H1 (cell line): Measurements from ENCODE around the gene TPM1. TPM values are rescaled to one million over a fixed set of nuclear protein-coding genes. Genes with fewer than 3 reads are reported as not detected.

Experiments
- CTCF ChIA-PET: fragments of 300-600 bp; sonication (Branson Sonifier 250); formaldehyde crosslinking; loops from one replicate; lab custom pipeline; 2021; ENCODE audit not compliant: partially characterized antibody; lab: Charles Lee
- POLR2A ChIA-PET: fragments of 300-600 bp; sonication (Branson Sonifier 250); formaldehyde crosslinking; loops from one replicate; lab custom pipeline; 2021; ENCODE audit warnings: inconsistent platforms; ENCODE audit not compliant: partially characterized antibody; lab: Charles Lee
- DNase-seq, 2 experiments: peaks; one replicate each; pipeline versions ENCODE4 v3.0.0 to v3.0.0-alpha.2; 2010 to 2022; ENCODE audit warnings: low spot score in 2 of 2, low read depth in 1 of 2, mixed read lengths in 1 of 2
- FAIRE-seq: peaks from 2 replicates; lab custom pipeline; 2011; peaks lifted over from hg19 to GRCh38; lab: Jason Lieb, UNC
- H2AFZ ChIP-seq: 2 replicates; pipeline ENCODE4 v1.8.1; 2012; ENCODE audit warnings: low read length, inconsistent platforms
- H2AK5ac ChIP-seq: 2 replicates; pipeline ENCODE4 v1.6.1; 2013; ENCODE audit warnings: low read depth, low read length
- H2BK120ac ChIP-seq: replicated peaks from 2 replicates; pipeline ENCODE3; 2013; ENCODE audit warnings: low read depth, low read length, inconsistent platforms
- H2BK12ac ChIP-seq: 2 replicates; pipeline ENCODE4 v1.6.1; 2013; ENCODE audit warnings: low read depth, low read length
- H2BK15ac ChIP-seq: 2 replicates; pipeline ENCODE4 v1.6.1; 2013; ENCODE audit warnings: low read length
- H2BK20ac ChIP-seq: 2 replicates; pipeline ENCODE4 v1.6.1; 2013; ENCODE audit warnings: low read length
- H2BK5ac ChIP-seq: 2 replicates; pipeline ENCODE4 v1.6.1; 2013; ENCODE audit warnings: low read depth, low read length
- H3K14ac ChIP-seq: 2 replicates; pipeline ENCODE4 v1.6.1; 2013; ENCODE audit warnings: inconsistent platforms; ENCODE audit not compliant: insufficient read length
- H3K18ac ChIP-seq: 2 replicates; pipeline ENCODE4 v1.6.1; 2013; ENCODE audit warnings: low read length; ENCODE audit errors: extremely low read depth
- H3K23ac ChIP-seq: 2 replicates; pipeline ENCODE4 v1.6.1; 2013; ENCODE audit warnings: inconsistent platforms; ENCODE audit not compliant: insufficient read length
- H3K23me2 ChIP-seq: 2 replicates; pipeline ENCODE4 v1.6.1; 2013; ENCODE audit warnings: low read depth, low read length
- H3K27ac ChIP-seq: 2 replicates; pipeline ENCODE4 v1.6.1; 2011; ENCODE audit warnings: low read depth, low read length, inconsistent platforms
- H3K27me3 ChIP-seq, 4 experiments: replicated peaks in 1 of 4; 1 replicate in 1 of 4; 2 replicates in 3 of 4; pipeline versions ENCODE4 v1.6.1 to v1.8.1; 2011 to 2013; ENCODE audit warnings: low read length in 3 of 4, mild to moderate bottlenecking in 3 of 4, inconsistent platforms in 2 of 4, mixed read lengths in 2 of 4, moderate library complexity in 1 of 4; ENCODE audit not compliant: control insufficient read depth in 3 of 4, insufficient read depth in 3 of 4; ENCODE audit errors: extremely low read depth in 1 of 4
- H3K36me3 ChIP-seq, 4 experiments: 2 replicates each; pipeline versions ENCODE4 v1.6.1 to v1.8.1; 2011 to 2013; ENCODE audit warnings: mild to moderate bottlenecking in 4 of 4, low read length in 3 of 4, moderate library complexity in 2 of 4, control low read depth in 1 of 4, inconsistent platforms in 1 of 4; ENCODE audit not compliant: insufficient read depth in 4 of 4, control insufficient read depth in 2 of 4
- H3K4ac ChIP-seq: replicated peaks from 2 replicates; pipeline ENCODE3; 2013; ENCODE audit warnings: low read length, low read depth, mixed read lengths, inconsistent platforms; ENCODE audit not compliant: insufficient read length
- H3K4me1 ChIP-seq, 4 experiments: replicated peaks in 1 of 4; 1 replicate in 1 of 4; 2 replicates in 3 of 4; pipeline versions ENCODE4 v1.6.1 to v1.8.1; 2011 to 2013; ENCODE audit warnings: low read length in 3 of 4, inconsistent platforms in 2 of 4, mixed read lengths in 1 of 4; ENCODE audit not compliant: insufficient read depth in 4 of 4, control insufficient read depth in 3 of 4
- H3K4me2 ChIP-seq, 2 experiments: 2 replicates each; pipeline versions ENCODE4 v1.6.1 to v1.8.1; 2011 to 2013; ENCODE audit warnings: low read depth in 2 of 2, low read length in 2 of 2, control low read depth in 1 of 2, inconsistent platforms in 1 of 2, mild to moderate bottlenecking in 1 of 2; ENCODE audit not compliant: insufficient read depth in 1 of 2
- H3K4me3 ChIP-seq, 4 experiments: fragments of 200-600, 300-600 bp in 1 of 4; sonication (generic), shearing (Covaris generic), sonication (Bioruptor Twin) in 1 of 4; 2 replicates each; pipeline versions ENCODE4 v1.5.1 to v1.8.1; 2011 to 2016; ENCODE audit warnings: low read length in 4 of 4, low read depth in 3 of 4, control low read depth in 2 of 4, inconsistent platforms in 2 of 4, mild to moderate bottlenecking in 2 of 4, mixed read lengths in 1 of 4, moderate library complexity in 1 of 4; ENCODE audit not compliant: insufficient read depth in 2 of 4; ENCODE audit errors: extremely low read depth in 1 of 4
- H3K56ac ChIP-seq: replicated peaks from 2 replicates; pipeline ENCODE3; 2013; ENCODE audit warnings: low read depth, mild to moderate bottlenecking, mixed read lengths, low read length, inconsistent platforms; ENCODE audit not compliant: insufficient read length
- H3K79me1 ChIP-seq: 2 replicates; pipeline ENCODE4 v1.6.1; 2013; ENCODE audit warnings: low read depth, low read length, control low read depth
- H3K79me2 ChIP-seq, 2 experiments: 2 replicates each; pipeline versions ENCODE4 v1.6.1 to v1.8.1; 2012 to 2013; ENCODE audit warnings: low read length in 2 of 2, mild to moderate bottlenecking in 2 of 2, inconsistent platforms in 1 of 2; ENCODE audit not compliant: insufficient read depth in 2 of 2, control insufficient read depth in 1 of 2
- H3K9ac ChIP-seq, 4 experiments: replicated peaks in 1 of 4; 1 replicate in 1 of 4; 2 replicates in 3 of 4; pipeline versions ENCODE4 v1.6.1 to v1.8.1; 2011 to 2013; ENCODE audit warnings: low read depth in 3 of 4, low read length in 3 of 4, control low read depth in 2 of 4, mild to moderate bottlenecking in 2 of 4, moderate library complexity in 2 of 4, inconsistent platforms in 1 of 4; ENCODE audit errors: extremely low read depth in 1 of 4
- H3K9me3 ChIP-seq, 2 experiments: 2 replicates each; pipeline versions ENCODE4 v1.6.1 to v1.8.1; 2012 to 2013; ENCODE audit warnings: mild to moderate bottlenecking in 2 of 2, moderate library complexity in 2 of 2, control low read depth in 1 of 2, inconsistent platforms in 1 of 2, low read depth in 1 of 2, low read length in 1 of 2, mixed read lengths in 1 of 2; ENCODE audit not compliant: insufficient read depth in 2 of 2
- H4K20me1 ChIP-seq, 2 experiments: replicated peaks in 1 of 2; 2 replicates each; pipeline versions ENCODE3 to v1.8.1; 2011 to 2013; ENCODE audit warnings: inconsistent platforms in 2 of 2, low read length in 2 of 2, mild to moderate bottlenecking in 1 of 2; ENCODE audit not compliant: insufficient read depth in 2 of 2, control insufficient read depth in 1 of 2
- H4K5ac ChIP-seq: 2 replicates; pipeline ENCODE4 v1.6.1; 2013; ENCODE audit warnings: low read length, low read depth, mixed read lengths, inconsistent platforms; ENCODE audit not compliant: insufficient read length
- H4K8ac ChIP-seq: 2 replicates; pipeline ENCODE4 v1.8.0; 2013; ENCODE audit warnings: mild to moderate bottlenecking, moderate library complexity, low read length, inconsistent platforms; ENCODE audit not compliant: insufficient read depth; ENCODE audit errors: extremely low read depth
- H4K91ac ChIP-seq: replicated peaks from 2 replicates; pipeline ENCODE3; 2013; ENCODE audit warnings: low read length, mixed read lengths, inconsistent platforms; ENCODE audit not compliant: insufficient read length
- BRCA1 ChIP-seq: IDR thresholded peaks from 2 replicates; pipeline ENCODE4 v1.6.1; 2012; ENCODE audit warnings: low read depth, low read length, improper control_type of control experiment
- CHD2 ChIP-seq: IDR thresholded peaks from 2 replicates; pipeline ENCODE4 v1.6.1; 2012; ENCODE audit warnings: low read length, improper control_type of control experiment
- HDAC2 ChIP-seq, 2 experiments: fragments of 300-600 bp in 1 of 2; sonication (generic) in 1 of 2; IDR thresholded peaks; 2 replicates each; pipeline ENCODE4 v1.6.1; 2011 to 2012; ENCODE audit warnings: low read depth in 2 of 2, low read length in 2 of 2, mild to moderate bottlenecking in 2 of 2, moderate library complexity in 2 of 2, borderline replicate concordance in 1 of 2, inconsistent platforms in 1 of 2
- KDM1A ChIP-seq: fragments of 200-600, 300-600 bp; sonication (generic); IDR thresholded peaks from 2 replicates; pipeline ENCODE4 v1.7.1; 2016; ENCODE audit warnings: mild to moderate bottlenecking, low read length, borderline replicate concordance
- POLR2AphosphoS5 ChIP-seq: IDR thresholded peaks from 2 replicates; pipeline ENCODE4 v1.6.1; 2011; ENCODE audit warnings: low read depth, low read length
- POU5F1 ChIP-seq: IDR thresholded peaks from 2 replicates; pipeline ENCODE4 v1.6.1; 2011; ENCODE audit warnings: low read depth, mild to moderate bottlenecking, low read length, moderate library complexity
- RAD21 ChIP-seq, 2 experiments: IDR thresholded peaks in 1 of 2; conservative IDR thresholded peaks in 1 of 2; 2 replicates each; pipeline ENCODE4 v1.6.1; 2011; ENCODE audit warnings: low read depth in 2 of 2, low read length in 2 of 2, improper control_type of control experiment in 1 of 2, inconsistent platforms in 1 of 2, mild to moderate bottlenecking in 1 of 2, moderate library complexity in 1 of 2
- TAF1 ChIP-seq: IDR thresholded peaks from 2 replicates; pipeline ENCODE4 v1.6.1; 2011; ENCODE audit warnings: mild to moderate bottlenecking, low read depth, low read length
- TAF7 ChIP-seq: optimal IDR thresholded peaks from 2 replicates; pipeline ENCODE3; 2011; ENCODE audit warnings: low read depth, mild to moderate bottlenecking, inconsistent platforms, low read length, moderate library complexity, borderline replicate concordance
- USF2 ChIP-seq: IDR thresholded peaks from 2 replicates; pipeline ENCODE4 v1.6.1; 2011; ENCODE audit warnings: low read length, improper control_type of control experiment
- WGBS, 2 experiments: shearing (Covaris generic) in 1 of 2; methylation state at CpG; one replicate each; pipeline versions ENCODE4 v1.1.6 to v1.1.7; 2013 to 2015; ENCODE audit warnings: low lambda C conversion rate in 2 of 2, mixed read lengths in 2 of 2, inconsistent platforms in 1 of 2, low coverage in 1 of 2, missing lambda C conversion rate in 1 of 2; ENCODE audit not compliant: insufficient replicate concordance in 2 of 2, insufficient coverage in 1 of 2, insufficient read length in 1 of 2; ENCODE audit errors: extremely low coverage in 1 of 2, missing lambda C conversion rate in 1 of 2; 5-methylcytosine and 5-hydroxymethylcytosine counted together
- polyA plus RNA-seq, 7 experiments: library from polyadenylated mRNA; depleted of rRNA in 3 of 7; stranded (reverse) in 5 of 7; unstranded in 2 of 7; fragments of >200 nt in 5 of 7; fragments of 200-250 nt in 2 of 7; gene quantifications; 1 replicate in 5 of 7; 2 replicates in 1 of 7; 4 replicates in 1 of 7; pipeline versions ENCODE4 v1.2.1 to v1.2.3, GENCODE V29; 2011 to 2013; ENCODE audit warnings: missing spikeins in 2 of 7, mixed read lengths in 2 of 7
- total RNA-seq: library from RNA; stranded (reverse); fragmentation: NEBNext Ultra II Directional; extraction: Animal tissue kit (Norgen Biotek cat#: 25700); gene quantifications from 2 replicates; pipeline ENCODE4 v1.2.1, GENCODE V29; 2021
- TF ChIP-seq, protein P1 (sequence below): IDR thresholded peaks from 2 replicates; pipeline ENCODE4 v1.6.1; 2012; ENCODE audit warnings: inconsistent platforms

The TPM1 gene
- total and polyA plus RNA-seq, 2 of the 8 experiments (the other 6 are each of a cell fraction or from before 2014, with no cell fraction given), result 258 to 579 TPM

- WGBS, 2 experiments, result 90% methylated on average over 3 of the region's 3 CpGs; no CpG with 5 or more reads in 1 of the 2 experiments
- H3K79me2 ChIP-seq, result no peaks in the 10 kb centered on the region
- TF ChIP-seq POLR2AphosphoS5, result no peak
- TF ChIP-seq POU5F1, result no peak
- no peak for TF ChIP-seq RAD21 (IDR thresholded peaks at IDR 0.05 in 1 of 2, conservative IDR thresholded peaks at IDR 0.05 in 1 of 2; ENCODE audit: low read depth in 2 of 2, low read length in 2 of 2)
- TF ChIP-seq, protein P1, sequence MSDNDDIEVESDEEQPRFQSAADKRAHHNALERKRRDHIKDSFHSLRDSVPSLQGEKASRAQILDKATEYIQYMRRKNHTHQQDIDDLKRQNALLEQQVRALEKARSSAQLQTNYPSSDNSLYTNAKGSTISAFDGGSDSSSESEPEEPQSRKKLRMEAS, result no peak
- TF ChIP-seq TAF7, result no peak
- TF ChIP-seq BRCA1, result no peak
- TF ChIP-seq CHD2, result no peak
- TF ChIP-seq TAF1, result no peak
- no peak for TF ChIP-seq HDAC2 (IDR thresholded peaks at IDR 0.05; ENCODE audit: borderline replicate concordance in 1 of 2, low read depth in 2 of 2, low read length in 2 of 2)
- no peak for TF ChIP-seq KDM1A
- no peak for TF ChIP-seq USF2
Measured at GRCh38 chr15:62994975-62995681, 47.4 kb upstream of the TPM1 start.

More at GRCh38 chr15:62994975-62995681, 47.4 kb upstream of the TPM1 start:
- Histone ChIP-seq H3K4me2 (no peak overlapping the region), H3K4me1 (peaks cover 0 to 2% (median 0%) of the 10 kb centered on the region in 4 experiments; a peak in 3 of 7 replicates), H3K79me1 (no peaks in the 10 kb centered on the region), H2BK5ac (peak overlapping the region; percentile 30; the same call in 1 of the 2 replicates), H2AK5ac (no peak overlapping the region), H3K4ac (no peak overlapping the region), H2BK12ac (no peak overlapping the region), H3K14ac (no peak overlapping the region), H2AFZ (0 out of 2 replicates have a peak overlapping the region, but pooled peaks have one; percentile 19), H3K18ac (no peak overlapping the region), H4K5ac (no peak overlapping the region), H2BK15ac (no peak overlapping the region), H3K4me3 (no peak overlapping the region), H4K20me1 (no peaks in the 10 kb centered on the region), H3K9me3 (no peaks in the 10 kb centered on the region), H3K9ac (no peak overlapping the region), H3K23me2 (no peaks in the 10 kb centered on the region), H3K23ac (no peak overlapping the region), H2BK20ac (no peak overlapping the region), H4K91ac (no peak overlapping the region), H2BK120ac (no peak overlapping the region), H3K27ac (no peak overlapping the region), H4K8ac (no peak overlapping the region), H3K27me3 (no peaks in the 10 kb centered on the region), H3K36me3 (no peaks in the 10 kb centered on the region), H3K56ac (no peak overlapping the region)
- POLR2A ChIA-PET, result interaction anchor here (0.8 kb wide), 1 partner anchor 47 kb away, joined by 3 read pairs; the partner anchor contains the start of gene TPM1
- FAIRE-seq (no peak), DNase-seq (no peak)
- CTCF ChIA-PET, result interaction anchor here (0.8 to 1.2 kb wide), 2 partner anchors 105 to 216 kb away, joined by 3 read pairs; no protein-coding TSS in a partner anchor
